ENCODE results near the gene KRT32. TPM values are rescaled to one million over a fixed set of nuclear protein-coding genes. Genes with fewer than 3 reads are reported as not detected.

KRT32 gene
- total RNA-seq, 1 experiment from 2014 or later = not detected

GRCh38 chr17:41504246-41504977 lies 37.2 kb upstream of the KRT32 start:
- H3K27me3 ChIP-seq (replicated peaks; ENCODE audit: control insufficient read depth, insufficient read depth, low read length) = no peaks in the 10 kb centered on the region
- TF ChIP-seq, protein P1, sequence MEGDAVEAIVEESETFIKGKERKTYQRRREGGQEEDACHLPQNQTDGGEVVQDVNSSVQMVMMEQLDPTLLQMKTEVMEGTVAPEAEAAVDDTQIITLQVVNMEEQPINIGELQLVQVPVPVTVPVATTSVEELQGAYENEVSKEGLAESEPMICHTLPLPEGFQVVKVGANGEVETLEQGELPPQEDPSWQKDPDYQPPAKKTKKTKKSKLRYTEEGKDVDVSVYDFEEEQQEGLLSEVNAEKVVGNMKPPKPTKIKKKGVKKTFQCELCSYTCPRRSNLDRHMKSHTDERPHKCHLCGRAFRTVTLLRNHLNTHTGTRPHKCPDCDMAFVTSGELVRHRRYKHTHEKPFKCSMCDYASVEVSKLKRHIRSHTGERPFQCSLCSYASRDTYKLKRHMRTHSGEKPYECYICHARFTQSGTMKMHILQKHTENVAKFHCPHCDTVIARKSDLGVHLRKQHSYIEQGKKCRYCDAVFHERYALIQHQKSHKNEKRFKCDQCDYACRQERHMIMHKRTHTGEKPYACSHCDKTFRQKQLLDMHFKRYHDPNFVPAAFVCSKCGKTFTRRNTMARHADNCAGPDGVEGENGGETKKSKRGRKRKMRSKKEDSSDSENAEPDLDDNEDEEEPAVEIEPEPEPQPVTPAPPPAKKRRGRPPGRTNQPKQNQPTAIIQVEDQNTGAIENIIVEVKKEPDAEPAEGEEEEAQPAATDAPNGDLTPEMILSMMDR (IDR thresholded peaks at IDR 0.05; ENCODE audit: insufficient read depth in 1 of 2, low read depth in 1 of 2, low read length in 1 of 2, severe bottlenecking in 1 of 2, unreplicated experiment in 1 of 2) = no peak
- H3K27me3 Mint-ChIP-seq (ENCODE audit: insufficient read depth, unreplicated experiment) = no peaks in the 10 kb centered on the region
- DNase-seq = no peak
- no peaks in the 10 kb centered on the region for H3K9me3 Mint-ChIP-seq (ENCODE audit: unreplicated experiment)
- intact Hi-C loops (cut with micrococcal nuclease; ENCODE audit: unreplicated experiment) = no loop called here
- H3K9me3 ChIP-seq = no peaks in the 10 kb centered on the region
- peaks cover 6% of the 10 kb centered on the region for H3K36me3 Mint-ChIP-seq (ENCODE audit: insufficient read depth, unreplicated experiment)
- peaks cover 17% of the 10 kb centered on the region for H3K4me1 Mint-ChIP-seq (ENCODE audit: low read depth, unreplicated experiment)
- ChIA-PET CTCF (no interaction called here), POLR2A (no interaction called here)
- no peak overlapping the region for H3K4me3 ChIP-seq (ENCODE audit: low read depth, low read length)
- H3K4me1 ChIP-seq = peaks cover 25% of the 10 kb centered on the region
- H3K27ac Mint-ChIP-seq (ENCODE audit: unreplicated experiment) = no peak overlapping the region
- BruUV-seq (replicated peaks) = no TSS peak
- H3K36me3 ChIP-seq (ENCODE audit: control insufficient read depth, insufficient read depth, low read length) = no peaks in the 10 kb centered on the region
- H3K4me3 Mint-ChIP-seq (ENCODE audit: unreplicated experiment) = no peak overlapping the region

DNA sequence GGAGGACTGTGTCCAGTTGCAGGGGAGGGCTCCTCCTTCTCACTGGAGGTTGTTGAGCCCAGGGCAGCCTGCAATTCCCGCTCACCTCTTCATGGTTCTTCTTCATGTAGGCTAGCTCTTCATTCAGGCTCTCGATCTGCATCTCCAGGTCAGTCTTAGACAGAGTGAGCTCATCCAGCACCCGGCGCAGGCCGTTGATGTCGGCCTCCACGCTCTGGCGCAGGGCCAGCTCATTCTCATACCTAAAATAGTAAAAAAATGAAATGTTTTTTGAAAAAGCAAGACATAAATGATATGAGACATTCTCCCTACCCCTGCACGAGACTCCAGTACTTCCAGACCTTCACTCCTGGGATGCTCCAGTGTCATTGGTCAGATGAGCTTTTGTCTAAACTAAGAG lies 36.0 kb upstream of the KRT32 start:
- intact Hi-C loops (cut with micrococcal nuclease; ENCODE audit: unreplicated experiment) = no loop called here
- H3K9me3 ChIP-seq = no peaks in the 10 kb centered on the region
- CTCF ChIA-PET = interaction anchor here (1.0 to 1.5 kb wide), 2 partner anchors 8 to 145 kb away, joined by 3 read pairs; no protein-coding TSS in a partner anchor
- DNase-seq = no peak
- no peaks in the 10 kb centered on the region for H3K27me3 Mint-ChIP-seq (ENCODE audit: insufficient read depth, unreplicated experiment)
- no peaks in the 10 kb centered on the region for H3K9me3 Mint-ChIP-seq (ENCODE audit: unreplicated experiment)
- no peak overlapping the region for H3K27ac Mint-ChIP-seq (ENCODE audit: unreplicated experiment)
- peaks cover 6% of the 10 kb centered on the region for H3K36me3 Mint-ChIP-seq (ENCODE audit: insufficient read depth, unreplicated experiment)
- H3K4me1 ChIP-seq = peaks cover 25% of the 10 kb centered on the region
- no peak overlapping the region for H3K4me3 ChIP-seq (ENCODE audit: low read depth, low read length)
- H3K27me3 ChIP-seq (replicated peaks; ENCODE audit: control insufficient read depth, insufficient read depth, low read length) = no peaks in the 10 kb centered on the region
- peaks cover 17% of the 10 kb centered on the region for H3K4me1 Mint-ChIP-seq (ENCODE audit: low read depth, unreplicated experiment)
- no peaks in the 10 kb centered on the region for H3K36me3 ChIP-seq (ENCODE audit: control insufficient read depth, insufficient read depth, low read length)
- no peak overlapping the region for H3K4me3 Mint-ChIP-seq (ENCODE audit: unreplicated experiment)
- no TSS peak for BruUV-seq (replicated peaks)
- POLR2A ChIA-PET = no interaction called here
- TF ChIP-seq, protein P1 (IDR thresholded peaks at IDR 0.05; ENCODE audit: insufficient read depth in 1 of 2, low read depth in 1 of 2, low read length in 1 of 2, severe bottlenecking in 1 of 2, unreplicated experiment in 1 of 2) = no peak

- Histone ChIP-seq H3K4me3 (ENCODE audit: low read depth, low read length) (no peak overlapping the region), H3K9me3 (no peaks in the 10 kb centered on the region), H3K36me3 (ENCODE audit: control insufficient read depth, insufficient read depth, low read length) (no peaks in the 10 kb centered on the region), H3K4me1 (no peaks in the 10 kb centered on the region; the same call in 1 of the 2 replicates), H3K27me3 (replicated peaks; ENCODE audit: control insufficient read depth, insufficient read depth, low read length) (no peaks in the 10 kb centered on the region)
- Mint-ChIP-seq H3K4me3 (ENCODE audit: unreplicated experiment) (no peak overlapping the region), H3K4me1 (ENCODE audit: low read depth, unreplicated experiment) (peaks cover 6% of the 10 kb centered on the region), H3K36me3 (ENCODE audit: insufficient read depth, unreplicated experiment) (no peaks in the 10 kb centered on the region), H3K27me3 (ENCODE audit: insufficient read depth, unreplicated experiment) (no peaks in the 10 kb centered on the region), H3K9me3 (ENCODE audit: unreplicated experiment) (no peaks in the 10 kb centered on the region), H3K27ac (ENCODE audit: unreplicated experiment) (no peak overlapping the region)
- intact Hi-C loops (cut with micrococcal nuclease; ENCODE audit: unreplicated experiment) = no loop called here
- DNase-seq = no peak
- TF ChIP-seq, protein P1 (IDR thresholded peaks at IDR 0.05; ENCODE audit: insufficient read depth in 1 of 2, low read depth in 1 of 2, low read length in 1 of 2, severe bottlenecking in 1 of 2, unreplicated experiment in 1 of 2) = no peak
- no TSS peak for BruUV-seq (replicated peaks)
- ChIA-PET POLR2A (no interaction called here), CTCF (no interaction called here)
These were observed 33.1 kb upstream of the KRT32 start for GRCh38 chr17:41500131-41500911.

Data from Caco-2 (cell line).